Neural progenitor cell (in vitro differentiated cells): ENCODE data around the gene OR13F1. TPM values are rescaled to one million over a fixed set of nuclear protein-coding genes. Genes with fewer than 3 reads are reported as not detected.
"Not testable (repeated sequence)": the region's sequence is repeated elsewhere in the genome, so short reads cannot be mapped to it uniquely, and the experiment has no call there.

Source experiments
- DNase-seq: peaks from one replicate; pipeline ENCODE4 v3.0.0-alpha.2; 2016; ENCODE audit warnings: low spot score
- H2AFZ ChIP-seq: fragments of 200-600 bp; sonication (generic); replicated peaks from 2 replicates; pipeline ENCODE4 v1.6.1; 2016; ENCODE audit warnings: antibody characterized with exemption
- H3F3A ChIP-seq: fragments of 200-600 bp; sonication (generic); 2 replicates; pipeline ENCODE4 v1.6.1; 2016; ENCODE audit warnings: antibody characterized with exemption, low read depth
- H3K27ac ChIP-seq: fragments of 200-600 bp; sonication (generic); 2 replicates; pipeline ENCODE4 v1.5.1; 2016; ENCODE audit warnings: mild to moderate bottlenecking
- H3K27me3 ChIP-seq: fragments of 200-600 bp; sonication (generic); 2 replicates; pipeline ENCODE4 v1.6.1; 2016; ENCODE audit warnings: mild to moderate bottlenecking, moderate library complexity
- H3K36me3 ChIP-seq: fragments of 200-600 bp; sonication (generic); 2 replicates; pipeline ENCODE4 v1.5.1; 2016
- H3K4me1 ChIP-seq: fragments of 200-600 bp; sonication (generic); 2 replicates; pipeline ENCODE4 v1.6.1; 2016; ENCODE audit warnings: mixed run types
- H3K4me2 ChIP-seq: fragments of 200-600 bp; sonication (generic); 2 replicates; pipeline ENCODE4 v1.6.1; 2016
- H3K4me3 ChIP-seq: fragments of 200-600 bp; sonication (generic); 2 replicates; pipeline ENCODE4 v1.5.1; 2016
- H3K79me2 ChIP-seq: fragments of 200-600 bp; sonication (generic); 2 replicates; pipeline ENCODE4 v1.6.1; 2016; ENCODE audit warnings: low read depth
- H3K9ac ChIP-seq: fragments of 200-600 bp; sonication (generic); 2 replicates; pipeline ENCODE4 v1.6.1; 2016
- H3K9me3 ChIP-seq: fragments of 200-600 bp; sonication (generic); 2 replicates; pipeline ENCODE4 v1.5.1; 2016; ENCODE audit warnings: low read depth
- H4K20me1 ChIP-seq: fragments of 200-600 bp; sonication (generic); 2 replicates; pipeline ENCODE4 v1.6.1; 2016; ENCODE audit warnings: low read depth
- H3K27ac Mint-ChIP-seq: 3 replicates; pipeline ENCODE4 v1.8.0; 2021; ENCODE audit warnings: mixed read lengths
- H3K27me3 Mint-ChIP-seq: 2 replicates; pipeline ENCODE4 v1.8.0; 2022; ENCODE audit warnings: low read depth, mild to moderate bottlenecking, inconsistent platforms, moderate library complexity, mixed read lengths; ENCODE audit not compliant: insufficient read depth
- H3K36me3 Mint-ChIP-seq: 3 replicates; pipeline ENCODE4 v1.8.0; 2021; ENCODE audit warnings: mixed read lengths
- H3K4me1 Mint-ChIP-seq: 3 replicates; pipeline ENCODE4 v1.8.0; 2021; ENCODE audit warnings: mixed read lengths
- H3K4me3 Mint-ChIP-seq: 3 replicates; pipeline ENCODE4 v1.8.0; 2021; ENCODE audit warnings: mild to moderate bottlenecking, moderate library complexity, mixed read lengths
- H3K9me3 Mint-ChIP-seq: 3 replicates; pipeline ENCODE4 v1.8.0; 2020; ENCODE audit warnings: mixed read lengths
- CTCF ChIP-seq: fragments of 200-600 bp; sonication (generic); IDR thresholded peaks from 2 replicates; pipeline ENCODE4 v1.5.1; 2017; ENCODE audit warnings: antibody characterized with exemption, mild to moderate bottlenecking
- EZH2 ChIP-seq: fragments of 200-600 bp; sonication (generic); IDR thresholded peaks from 2 replicates; pipeline ENCODE4 v1.6.1; 2017; ENCODE audit warnings: antibody characterized with exemption, mild to moderate bottlenecking, moderate library complexity
- EZH2phosphoT487 ChIP-seq: fragments of 200-600 bp; sonication (generic); IDR thresholded peaks from 2 replicates; pipeline ENCODE4 v1.6.1; 2017; ENCODE audit warnings: antibody characterized with exemption
- total RNA-seq: library from RNA; depleted of rRNA; stranded (reverse); fragments of >200 nt; gene quantifications from 2 replicates; pipeline ENCODE4 v1.2.3, GENCODE V29; 2015; ENCODE audit warnings: low replicate concordance

The OR13F1 gene
- total RNA-seq, 1 donor from 2014 or later = not detected

GRCh38 chr9:104503440-104503839 is 623 bp upstream of the OR13F1 start:
- Histone ChIP-seq H3K9ac (no peak overlapping the region), H3K27ac (no peak overlapping the region), H3F3A (no peaks in the 10 kb centered on the region), H4K20me1 (no peaks in the 10 kb centered on the region), H3K4me2 (no peak overlapping the region), H3K36me3 (no peaks in the 10 kb centered on the region), H3K79me2 (no peaks in the 10 kb centered on the region), H3K4me3 (no peak overlapping the region), H3K4me1 (no peaks in the 10 kb centered on the region), H3K27me3 (no peaks in the 10 kb centered on the region), H3K9me3 (no peaks in the 10 kb centered on the region), H2AFZ (no peak overlapping the region)
- H3K4me1 Mint-ChIP-seq = no peaks in the 10 kb centered on the region
- no peak for DNase-seq
- H3K27ac Mint-ChIP-seq = no peak overlapping the region
- no peaks in the 10 kb centered on the region for H3K36me3 Mint-ChIP-seq
- no peak overlapping the region for H3K4me3 Mint-ChIP-seq
- peaks cover 2% of the 10 kb centered on the region for H3K27me3 Mint-ChIP-seq
- no peaks in the 10 kb centered on the region for H3K9me3 Mint-ChIP-seq
- TF ChIP-seq EZH2phosphoT487 (no peak), EZH2 (no peak), CTCF (no peak)

- Histone ChIP-seq H3K27me3 (no peaks in the 10 kb centered on the region), H3K4me1 (no peaks in the 10 kb centered on the region), H3K27ac (no peak overlapping the region), H3K4me3 (no peak overlapping the region), H3K4me2 (no peak overlapping the region), H2AFZ (no peak overlapping the region), H3K36me3 (no peaks in the 10 kb centered on the region), H3K9me3 (no peaks in the 10 kb centered on the region), H3F3A (no peaks in the 10 kb centered on the region), H3K9ac (no peak overlapping the region), H3K79me2 (no peaks in the 10 kb centered on the region), H4K20me1 (no peaks in the 10 kb centered on the region)
- DNase-seq = no peak
- Mint-ChIP-seq H3K4me3 (no peak overlapping the region), H3K27ac (no peak overlapping the region), H3K4me1 (no peaks in the 10 kb centered on the region), H3K27me3 (no peaks in the 10 kb centered on the region), H3K9me3 (no peaks in the 10 kb centered on the region), H3K36me3 (no peaks in the 10 kb centered on the region)
- TF ChIP-seq EZH2 (no peak), EZH2phosphoT487 (no peak), CTCF (no peak)
These were observed 2.5 kb downstream of the OR13F1 start for GRCh38 chr9:104506565-104506964.

- Histone ChIP-seq H3F3A (no peaks in the 10 kb centered on the region), H3K4me2 (no peak overlapping the region), H3K9ac (no peak overlapping the region), H3K27me3 (no peaks in the 10 kb centered on the region), H3K9me3 (no peaks in the 10 kb centered on the region), H3K79me2 (no peaks in the 10 kb centered on the region), H3K4me3 (no peak overlapping the region), H3K4me1 (no peaks in the 10 kb centered on the region), H4K20me1 (no peaks in the 10 kb centered on the region), H3K27ac (no peak overlapping the region), H3K36me3 (no peaks in the 10 kb centered on the region), H2AFZ (no peak overlapping the region)
- Mint-ChIP-seq H3K4me3 (no peak overlapping the region), H3K36me3 (no peaks in the 10 kb centered on the region), H3K9me3 (no peaks in the 10 kb centered on the region), H3K27me3 (no peaks in the 10 kb centered on the region), H3K27ac (no peak overlapping the region), H3K4me1 (no peaks in the 10 kb centered on the region)
- no peak for TF ChIP-seq EZH2phosphoT487
- TF ChIP-seq EZH2 = no peak
- TF ChIP-seq CTCF = no peak
- no peak for DNase-seq
These were observed 10.8 kb downstream of the OR13F1 start for GRCh38 chr9:104514901-104515300.

GRCh38 chr9:104520241-104520640 is 16.2 kb downstream of the OR13F1 start:
- not testable (repeated sequence) for H3K36me3 Mint-ChIP-seq, H3K4me1 Mint-ChIP-seq, H3F3A ChIP-seq, H3K9me3 ChIP-seq, H3K79me2 ChIP-seq, H3K9ac ChIP-seq, H3K27ac Mint-ChIP-seq, H3K4me3 Mint-ChIP-seq, H3K4me1 ChIP-seq, H3K27me3 Mint-ChIP-seq, H3K27ac ChIP-seq, H3K27me3 ChIP-seq, H3K4me3 ChIP-seq, DNase-seq, H3K9me3 Mint-ChIP-seq, H4K20me1 ChIP-seq, H3K4me2 ChIP-seq, H3K36me3 ChIP-seq
- H2AFZ ChIP-seq = peak overlapping the region; percentile 26
